ENCODE measurements around the gene RFX7.

Gene RFX7

GRCh38 chr15:56245871-56246814 lies 2.5 kb upstream of the RFX7 start:
- TF ChIP-seq CREB1 (IDR thresholded peaks at IDR 0.05; ENCODE audit: low read depth) = 0 out of 2 replicates have a peak, but pooled peaks have one; percentile 11
- no peak; the same call in 1 of the 2 replicates for TF ChIP-seq NFIC (IDR thresholded peaks at IDR 0.05)
- TF ChIP-seq FOXM1 (IDR thresholded peaks at IDR 0.05; ENCODE audit: borderline replicate concordance, low read depth) = no peak
- TF ChIP-seq RAD21 (IDR thresholded peaks at IDR 0.05; ENCODE audit: low read depth) = peak; percentile 79
- TF ChIP-seq USF1 (IDR thresholded peaks at IDR 0.05) = no peak
- TF ChIP-seq TAF1 (IDR thresholded peaks at IDR 0.05; ENCODE audit: low read depth) = peak; percentile 74
- peak; percentile 68; the same call in 1 of the 2 replicates for TF ChIP-seq YY1 (IDR thresholded peaks at IDR 0.05; ENCODE audit: low read depth)
- 0 out of 2 replicates have a peak, but pooled peaks have one; percentile 31 for TF ChIP-seq ZBTB7A (IDR thresholded peaks at IDR 0.05; ENCODE audit: low read depth)
- no peak for TF ChIP-seq EP300 (IDR thresholded peaks at IDR 0.05; ENCODE audit: borderline replicate concordance)
- TF ChIP-seq CEBPB (IDR thresholded peaks at IDR 0.05) = peak; percentile 43
- peak; percentile 58; the same call in 1 of the 2 replicates for TF ChIP-seq TCF12 (IDR thresholded peaks at IDR 0.05; ENCODE audit: low read depth)
- TF ChIP-seq MAX (IDR thresholded peaks at IDR 0.05) = peak; percentile 62

- TF ChIP-seq REST (IDR thresholded peaks at IDR 0.05; ENCODE audit: low read depth) (no peak), NFIC (IDR thresholded peaks at IDR 0.05) (no peak), USF1 (IDR thresholded peaks at IDR 0.05) (no peak), CEBPB (IDR thresholded peaks at IDR 0.05) (no peak)
These were observed 1.3 kb upstream of the RFX7 start for GRCh38 chr15:56244811-56245576.

GRCh38 chr15:56244038-56244810 lies 545 bp upstream of the RFX7 start:
- no peak for TF ChIP-seq TCF12 (IDR thresholded peaks at IDR 0.05; ENCODE audit: low read depth)
- TF ChIP-seq CEBPB (IDR thresholded peaks at IDR 0.05) = no peak
- TF ChIP-seq USF1 (IDR thresholded peaks at IDR 0.05) = no peak
- no peak for TF ChIP-seq TAF1 (IDR thresholded peaks at IDR 0.05; ENCODE audit: low read depth)
- TF ChIP-seq YY1 (IDR thresholded peaks at IDR 0.05; ENCODE audit: low read depth) = no peak
- no peak for TF ChIP-seq TEAD4 (IDR thresholded peaks at IDR 0.05)
- TF ChIP-seq RAD21 (IDR thresholded peaks at IDR 0.05; ENCODE audit: low read depth) = no peak
- TF ChIP-seq EP300 (IDR thresholded peaks at IDR 0.05; ENCODE audit: borderline replicate concordance) = no peak
- no peak for TF ChIP-seq MAX (IDR thresholded peaks at IDR 0.05)
- TF ChIP-seq ZBTB7A (IDR thresholded peaks at IDR 0.05; ENCODE audit: low read depth) = no peak
- no peak for TF ChIP-seq CREB1 (IDR thresholded peaks at IDR 0.05; ENCODE audit: low read depth)
- no peak for TF ChIP-seq EGR1 (IDR thresholded peaks at IDR 0.05)
- no peak for TF ChIP-seq FOXM1 (IDR thresholded peaks at IDR 0.05; ENCODE audit: borderline replicate concordance, low read depth)
- no peak for TF ChIP-seq REST (IDR thresholded peaks at IDR 0.05; ENCODE audit: low read depth)
- no peak for TF ChIP-seq NFIC (IDR thresholded peaks at IDR 0.05)

GRCh38 chr15:56242576-56243162 lies 1.0 kb downstream of the RFX7 start:
- TF ChIP-seq YY1 (IDR thresholded peaks at IDR 0.05; ENCODE audit: low read depth) (no peak), EP300 (IDR thresholded peaks at IDR 0.05; ENCODE audit: borderline replicate concordance) (no peak), CEBPB (IDR thresholded peaks at IDR 0.05) (no peak), TEAD4 (IDR thresholded peaks at IDR 0.05) (no peak), TCF12 (IDR thresholded peaks at IDR 0.05; ENCODE audit: low read depth) (no peak), CREB1 (IDR thresholded peaks at IDR 0.05; ENCODE audit: low read depth) (no peak), EGR1 (IDR thresholded peaks at IDR 0.05) (no peak), MAX (IDR thresholded peaks at IDR 0.05) (no peak), ZBTB7A (IDR thresholded peaks at IDR 0.05; ENCODE audit: low read depth) (no peak), TAF1 (IDR thresholded peaks at IDR 0.05; ENCODE audit: low read depth) (no peak), NFIC (IDR thresholded peaks at IDR 0.05) (no peak), RAD21 (IDR thresholded peaks at IDR 0.05; ENCODE audit: low read depth) (no peak), REST (IDR thresholded peaks at IDR 0.05; ENCODE audit: low read depth) (no peak), USF1 (IDR thresholded peaks at IDR 0.05) (no peak), FOXM1 (IDR thresholded peaks at IDR 0.05; ENCODE audit: borderline replicate concordance, low read depth) (no peak)

Data from Ishikawa (cell line).